ENCODE data around the gene OOEP. TPM values are rescaled to one million over a fixed set of nuclear protein-coding genes. Genes with fewer than 3 reads are reported as not detected.

Gene OOEP
- total RNA-seq, 1 experiment from 2014 or later, result 1.1 TPM

- TF ChIP-seq STAT6 (CRISPR knock-in tag; conservative IDR thresholded peaks at IDR 0.05; ENCODE audit: low read depth), result no peak
- TF ChIP-seq ZNF396 (CRISPR knock-in tag; IDR thresholded peaks at IDR 0.05; ENCODE audit: borderline replicate concordance), result no peak
- no peak for TF ChIP-seq IRF2 (CRISPR knock-in tag; IDR thresholded peaks at IDR 0.05; ENCODE audit: borderline replicate concordance, low read depth)
- TF ChIP-seq FOXP4 (CRISPR knock-in tag; IDR thresholded peaks at IDR 0.05), result peak; percentile 70; the same call in 1 of the 2 replicates
- TF ChIP-seq, protein P1, sequence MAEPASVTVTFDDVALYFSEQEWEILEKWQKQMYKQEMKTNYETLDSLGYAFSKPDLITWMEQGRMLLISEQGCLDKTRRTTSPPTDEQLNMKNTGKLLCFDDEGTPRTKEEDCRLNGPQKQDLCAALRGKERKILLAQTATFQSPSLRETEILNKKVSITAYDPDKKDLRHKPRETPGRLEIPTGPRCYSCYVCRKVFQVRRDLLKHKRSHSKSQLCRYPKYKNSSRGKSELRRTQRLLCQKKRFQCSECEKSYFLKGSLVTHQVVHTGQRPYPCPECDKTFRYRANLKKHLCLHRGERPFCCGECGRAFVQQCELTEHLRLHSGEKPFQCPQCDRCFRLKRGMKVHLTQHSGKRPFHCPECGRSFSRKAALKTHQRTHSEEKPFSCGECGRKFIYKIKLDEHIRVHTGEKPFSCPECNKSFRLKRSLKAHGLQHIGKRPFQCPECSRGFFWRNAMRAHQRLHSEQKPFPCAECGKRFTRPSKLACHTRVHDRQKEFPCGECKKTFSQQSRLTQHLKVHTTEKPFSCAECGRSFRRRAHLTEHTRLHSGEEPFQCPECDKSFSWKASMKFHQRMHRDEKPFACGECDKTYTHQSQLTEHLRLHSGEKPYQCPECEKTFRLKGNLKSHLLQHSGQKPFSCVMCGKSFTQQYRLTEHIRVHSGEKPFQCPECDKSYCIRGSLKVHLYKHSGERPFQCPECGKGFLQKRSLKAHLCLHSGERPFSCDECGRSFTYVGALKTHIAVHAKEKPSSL (CRISPR knock-in tag; conservative IDR thresholded peaks at IDR 0.05), result no peak
- TF ChIP-seq GABPB1 (CRISPR knock-in tag; IDR thresholded peaks at IDR 0.05), result no peak
- TF ChIP-seq ATF6 (CRISPR knock-in tag; IDR thresholded peaks at IDR 0.05), result no peak
- TF ChIP-seq, protein P2, sequence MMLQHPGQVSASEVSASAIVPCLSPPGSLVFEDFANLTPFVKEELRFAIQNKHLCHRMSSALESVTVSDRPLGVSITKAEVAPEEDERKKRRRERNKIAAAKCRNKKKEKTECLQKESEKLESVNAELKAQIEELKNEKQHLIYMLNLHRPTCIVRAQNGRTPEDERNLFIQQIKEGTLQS (CRISPR knock-in tag; conservative IDR thresholded peaks at IDR 0.05), result no peak
- TF ChIP-seq FOXK1 (CRISPR knock-in tag; IDR thresholded peaks at IDR 0.05), result peak; percentile 24; the same call in 1 of the 2 replicates
- TF ChIP-seq E2F5 (CRISPR knock-in tag; IDR thresholded peaks at IDR 0.05), result no peak
- TF ChIP-seq, protein P3, sequence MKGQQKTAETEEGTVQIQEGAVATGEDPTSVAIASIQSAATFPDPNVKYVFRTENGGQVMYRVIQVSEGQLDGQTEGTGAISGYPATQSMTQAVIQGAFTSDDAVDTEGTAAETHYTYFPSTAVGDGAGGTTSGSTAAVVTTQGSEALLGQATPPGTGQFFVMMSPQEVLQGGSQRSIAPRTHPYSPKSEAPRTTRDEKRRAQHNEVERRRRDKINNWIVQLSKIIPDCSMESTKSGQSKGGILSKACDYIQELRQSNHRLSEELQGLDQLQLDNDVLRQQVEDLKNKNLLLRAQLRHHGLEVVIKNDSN (CRISPR knock-in tag; IDR thresholded peaks at IDR 0.05), result no peak
- no peak for TF ChIP-seq GRHL2 (CRISPR knock-in tag; IDR thresholded peaks at IDR 0.05; ENCODE audit: insufficient replicate concordance, severe bottlenecking)
- TF ChIP-seq, protein P4, sequence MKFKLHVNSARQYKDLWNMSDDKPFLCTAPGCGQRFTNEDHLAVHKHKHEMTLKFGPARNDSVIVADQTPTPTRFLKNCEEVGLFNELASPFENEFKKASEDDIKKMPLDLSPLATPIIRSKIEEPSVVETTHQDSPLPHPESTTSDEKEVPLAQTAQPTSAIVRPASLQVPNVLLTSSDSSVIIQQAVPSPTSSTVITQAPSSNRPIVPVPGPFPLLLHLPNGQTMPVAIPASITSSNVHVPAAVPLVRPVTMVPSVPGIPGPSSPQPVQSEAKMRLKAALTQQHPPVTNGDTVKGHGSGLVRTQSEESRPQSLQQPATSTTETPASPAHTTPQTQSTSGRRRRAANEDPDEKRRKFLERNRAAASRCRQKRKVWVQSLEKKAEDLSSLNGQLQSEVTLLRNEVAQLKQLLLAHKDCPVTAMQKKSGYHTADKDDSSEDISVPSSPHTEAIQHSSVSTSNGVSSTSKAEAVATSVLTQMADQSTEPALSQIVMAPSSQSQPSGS (CRISPR knock-in tag; IDR thresholded peaks at IDR 0.05; ENCODE audit: borderline replicate concordance, low read depth), result no peak
- TF ChIP-seq TEAD1 (CRISPR knock-in tag; IDR thresholded peaks at IDR 0.05), result peak; percentile 21; the same call in 1 of the 2 replicates
- TF ChIP-seq, protein P5, sequence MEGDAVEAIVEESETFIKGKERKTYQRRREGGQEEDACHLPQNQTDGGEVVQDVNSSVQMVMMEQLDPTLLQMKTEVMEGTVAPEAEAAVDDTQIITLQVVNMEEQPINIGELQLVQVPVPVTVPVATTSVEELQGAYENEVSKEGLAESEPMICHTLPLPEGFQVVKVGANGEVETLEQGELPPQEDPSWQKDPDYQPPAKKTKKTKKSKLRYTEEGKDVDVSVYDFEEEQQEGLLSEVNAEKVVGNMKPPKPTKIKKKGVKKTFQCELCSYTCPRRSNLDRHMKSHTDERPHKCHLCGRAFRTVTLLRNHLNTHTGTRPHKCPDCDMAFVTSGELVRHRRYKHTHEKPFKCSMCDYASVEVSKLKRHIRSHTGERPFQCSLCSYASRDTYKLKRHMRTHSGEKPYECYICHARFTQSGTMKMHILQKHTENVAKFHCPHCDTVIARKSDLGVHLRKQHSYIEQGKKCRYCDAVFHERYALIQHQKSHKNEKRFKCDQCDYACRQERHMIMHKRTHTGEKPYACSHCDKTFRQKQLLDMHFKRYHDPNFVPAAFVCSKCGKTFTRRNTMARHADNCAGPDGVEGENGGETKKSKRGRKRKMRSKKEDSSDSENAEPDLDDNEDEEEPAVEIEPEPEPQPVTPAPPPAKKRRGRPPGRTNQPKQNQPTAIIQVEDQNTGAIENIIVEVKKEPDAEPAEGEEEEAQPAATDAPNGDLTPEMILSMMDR (IDR thresholded peaks at IDR 0.05), result no peak
- peak; percentile 89; the same call in 1 of the 2 replicates for TF ChIP-seq JAZF1 (CRISPR knock-in tag; IDR thresholded peaks at IDR 0.05)
- no peak for TF ChIP-seq AR (CRISPR knock-in tag; IDR thresholded peaks at IDR 0.05)
- TF ChIP-seq ZNF512 (CRISPR knock-in tag; IDR thresholded peaks at IDR 0.05; ENCODE audit: borderline replicate concordance), result no peak
Observed at GRCh38 chr6:73349311-73349710, 20.4 kb downstream of the OOEP start (continued).

All from WTC11 (cell line).